ENCODE data around the gene SIAH1. TPM values are rescaled to one million over a fixed set of nuclear protein-coding genes. Genes with fewer than 3 reads are reported as not detected.

SIAH1 gene
- polyA plus RNA-seq, 1 donor (not counting 4 experiments of a cell fraction or from before 2014, with no cell fraction given): 19.0 TPM

DNA sequence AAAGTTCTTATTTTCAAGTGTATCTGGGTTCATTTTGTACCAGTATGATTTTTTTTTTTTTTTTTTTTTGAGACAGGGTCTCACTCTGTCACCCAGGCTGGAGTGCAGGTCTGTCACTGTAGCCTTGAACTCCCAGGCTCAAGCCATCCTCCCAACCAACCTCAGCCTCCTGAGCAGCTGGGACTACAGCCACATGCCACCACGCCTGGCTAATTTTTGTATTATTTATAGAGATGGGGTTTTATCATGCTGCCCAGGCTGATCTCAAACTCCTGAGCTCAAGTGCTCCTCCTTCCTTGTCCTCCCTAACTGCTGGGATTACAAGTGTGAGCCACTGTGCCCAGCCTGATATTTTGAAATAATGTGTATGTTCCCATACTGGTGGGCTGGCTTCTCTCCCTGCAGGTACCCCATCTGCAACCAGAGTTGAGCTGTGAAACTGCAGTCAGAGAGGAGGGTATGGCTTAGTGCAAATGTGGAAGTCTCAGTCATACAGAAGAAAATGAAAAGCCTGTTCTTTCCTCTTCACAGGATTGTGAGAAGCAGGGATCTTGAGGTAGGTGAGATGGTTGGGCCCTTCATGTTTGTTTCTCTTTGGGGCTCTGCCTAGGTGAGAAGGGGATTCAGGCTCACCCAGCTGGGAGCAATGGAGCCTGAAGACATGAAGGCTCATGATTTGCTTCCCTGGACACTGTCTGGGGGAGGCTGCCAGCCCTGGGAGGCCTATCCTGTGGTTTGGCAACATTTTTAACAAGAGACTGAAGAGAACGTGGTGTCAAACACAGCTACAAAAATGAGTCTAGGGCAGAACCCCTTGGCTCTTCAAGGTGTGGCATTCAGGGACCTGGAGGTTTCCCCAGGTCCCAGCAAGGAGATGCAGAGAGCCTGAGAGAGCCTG lies 41.3 kb upstream of the SIAH1 start:
- dilution Hi-C loops (cut with MboI; ENCODE audit: extremely low pct_ligation_motif_present, low sequenced_read_pairs): no loop called here

DNA sequence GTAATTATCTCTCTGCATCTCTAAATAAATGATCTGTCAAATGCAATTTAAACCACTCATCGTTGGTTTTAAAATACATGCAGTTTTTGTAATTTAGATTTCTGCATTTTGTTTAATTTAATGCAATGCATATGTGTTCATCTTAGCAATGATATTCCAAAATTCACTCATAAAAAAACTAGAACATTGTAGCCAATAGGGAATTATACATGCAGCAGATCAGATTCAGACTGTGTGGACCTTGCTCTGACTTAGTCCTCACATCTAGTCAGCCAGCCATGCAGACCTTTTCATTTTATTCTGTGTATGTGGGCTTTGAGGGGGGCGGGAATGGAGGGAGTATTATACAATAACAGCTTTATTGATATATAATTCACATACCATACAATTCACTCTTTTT lies 37.3 kb upstream of the SIAH1 start:
- TF ChIP-seq, protein P1, sequence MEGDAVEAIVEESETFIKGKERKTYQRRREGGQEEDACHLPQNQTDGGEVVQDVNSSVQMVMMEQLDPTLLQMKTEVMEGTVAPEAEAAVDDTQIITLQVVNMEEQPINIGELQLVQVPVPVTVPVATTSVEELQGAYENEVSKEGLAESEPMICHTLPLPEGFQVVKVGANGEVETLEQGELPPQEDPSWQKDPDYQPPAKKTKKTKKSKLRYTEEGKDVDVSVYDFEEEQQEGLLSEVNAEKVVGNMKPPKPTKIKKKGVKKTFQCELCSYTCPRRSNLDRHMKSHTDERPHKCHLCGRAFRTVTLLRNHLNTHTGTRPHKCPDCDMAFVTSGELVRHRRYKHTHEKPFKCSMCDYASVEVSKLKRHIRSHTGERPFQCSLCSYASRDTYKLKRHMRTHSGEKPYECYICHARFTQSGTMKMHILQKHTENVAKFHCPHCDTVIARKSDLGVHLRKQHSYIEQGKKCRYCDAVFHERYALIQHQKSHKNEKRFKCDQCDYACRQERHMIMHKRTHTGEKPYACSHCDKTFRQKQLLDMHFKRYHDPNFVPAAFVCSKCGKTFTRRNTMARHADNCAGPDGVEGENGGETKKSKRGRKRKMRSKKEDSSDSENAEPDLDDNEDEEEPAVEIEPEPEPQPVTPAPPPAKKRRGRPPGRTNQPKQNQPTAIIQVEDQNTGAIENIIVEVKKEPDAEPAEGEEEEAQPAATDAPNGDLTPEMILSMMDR (optimal IDR thresholded peaks at IDR 0.05 in 1 of 3, IDR thresholded peaks at IDR 0.05 in 1 of 3, conservative IDR thresholded peaks at IDR 0.05 in 1 of 3; ENCODE audit: extremely low read depth in 1 of 3, insufficient read depth in 2 of 3, low read length in 3 of 3): no peak
- TF ChIP-seq EZH2 (IDR thresholded peaks at IDR 0.05; ENCODE audit: low read length): no peak
- Histone ChIP-seq H3K79me2 (ENCODE audit: control insufficient read depth, insufficient read depth, low read length) (no peaks in the 10 kb centered on the region), H3K36me3 (ENCODE audit: control insufficient read depth in 2 of 2, extremely low read depth in 1 of 2, insufficient read depth in 2 of 2, low read length in 2 of 2) (no peaks in the 10 kb centered on the region), H3K9me3 (ENCODE audit: control insufficient read depth, low read depth, low read length) (no peaks in the 10 kb centered on the region), H4K20me1 (ENCODE audit: control insufficient read depth, extremely low read depth, insufficient read depth, low read length) (no peaks in the 10 kb centered on the region), H3K27ac (ENCODE audit: control insufficient read depth, insufficient read depth, low read length) (no peak overlapping the region), H2AFZ (ENCODE audit: control insufficient read depth, low read length) (no peak overlapping the region), H3K4me3 (ENCODE audit: control insufficient read depth in 2 of 3, extremely low read depth in 1 of 3, insufficient read depth in 2 of 3, low read depth in 1 of 3, low read length in 3 of 3) (no peak overlapping the region), H3K9ac (ENCODE audit: control insufficient read depth, extremely low read depth, insufficient read depth, low read length) (no peak overlapping the region), H3K4me1 (ENCODE audit: control insufficient read depth, extremely low read depth, insufficient read depth, low read length) (no peaks in the 10 kb centered on the region), H3K4me2 (ENCODE audit: control insufficient read depth, extremely low read depth, insufficient read depth, low read depth, low read length) (no peak overlapping the region), H3K9me1 (ENCODE audit: control insufficient read depth, extremely low read depth, insufficient read depth, low read length) (no peaks in the 10 kb centered on the region), H3K27me3 (ENCODE audit: control insufficient read depth, extremely low read depth, insufficient read depth, low read length) (no peaks in the 10 kb centered on the region)
- FAIRE-seq (no peak), DNase-seq (ENCODE audit: low read depth, low spot score) (no peak)
- dilution Hi-C loops (cut with MboI; ENCODE audit: extremely low pct_ligation_motif_present, low sequenced_read_pairs): no loop called here

More for the DNA sequence above, 41.3 kb upstream of the SIAH1 start:
- FAIRE-seq: no peak
- no peaks in the 10 kb centered on the region for H3K79me2 ChIP-seq (ENCODE audit: control insufficient read depth, insufficient read depth, low read length)
- H3K4me2 ChIP-seq (ENCODE audit: control insufficient read depth, extremely low read depth, insufficient read depth, low read depth, low read length): no peak overlapping the region
- no peaks in the 10 kb centered on the region for H3K4me1 ChIP-seq (ENCODE audit: control insufficient read depth, extremely low read depth, insufficient read depth, low read length)
- no peak overlapping the region for H3K27ac ChIP-seq (ENCODE audit: control insufficient read depth, insufficient read depth, low read length)
- H3K36me3 ChIP-seq (ENCODE audit: control insufficient read depth in 2 of 2, extremely low read depth in 1 of 2, insufficient read depth in 2 of 2, low read length in 2 of 2): no peaks in the 10 kb centered on the region
- no peaks in the 10 kb centered on the region for H3K27me3 ChIP-seq (ENCODE audit: control insufficient read depth, extremely low read depth, insufficient read depth, low read length)
- no peaks in the 10 kb centered on the region for H3K9me3 ChIP-seq (ENCODE audit: control insufficient read depth, low read depth, low read length)
- H4K20me1 ChIP-seq (ENCODE audit: control insufficient read depth, extremely low read depth, insufficient read depth, low read length): no peaks in the 10 kb centered on the region
- H2AFZ ChIP-seq (ENCODE audit: control insufficient read depth, low read length): no peak overlapping the region
- no peak overlapping the region for H3K4me3 ChIP-seq (ENCODE audit: control insufficient read depth in 2 of 3, extremely low read depth in 1 of 3, insufficient read depth in 2 of 3, low read depth in 1 of 3, low read length in 3 of 3)
- no peak overlapping the region for H3K9ac ChIP-seq (ENCODE audit: control insufficient read depth, extremely low read depth, insufficient read depth, low read length)
- no peak for TF ChIP-seq EZH2 (IDR thresholded peaks at IDR 0.05; ENCODE audit: low read length)
- TF ChIP-seq, protein P1 (optimal IDR thresholded peaks at IDR 0.05 in 1 of 3, IDR thresholded peaks at IDR 0.05 in 1 of 3, conservative IDR thresholded peaks at IDR 0.05 in 1 of 3; ENCODE audit: extremely low read depth in 1 of 3, insufficient read depth in 2 of 3, low read length in 3 of 3): no peak
- no peak for DNase-seq (ENCODE audit: low read depth, low spot score)
- H3K9me1 ChIP-seq (ENCODE audit: control insufficient read depth, extremely low read depth, insufficient read depth, low read length): no peaks in the 10 kb centered on the region
